HG02571 (cell line): ENCODE data around the gene NAP1L3.
A peak's percentile ranks its signal among the peaks of the same experiment; 100 is the strongest.

ENCODE experiments used
- ATAC-seq: cut with Tn5 transposase; IDR thresholded peaks from one replicate; pipeline ENCODE4 v1.9.1; 2021; ENCODE audit warnings: mild to moderate bottlenecking, moderate library complexity; ENCODE audit not compliant: unreplicated experiment

NAP1L3 gene, protein sequence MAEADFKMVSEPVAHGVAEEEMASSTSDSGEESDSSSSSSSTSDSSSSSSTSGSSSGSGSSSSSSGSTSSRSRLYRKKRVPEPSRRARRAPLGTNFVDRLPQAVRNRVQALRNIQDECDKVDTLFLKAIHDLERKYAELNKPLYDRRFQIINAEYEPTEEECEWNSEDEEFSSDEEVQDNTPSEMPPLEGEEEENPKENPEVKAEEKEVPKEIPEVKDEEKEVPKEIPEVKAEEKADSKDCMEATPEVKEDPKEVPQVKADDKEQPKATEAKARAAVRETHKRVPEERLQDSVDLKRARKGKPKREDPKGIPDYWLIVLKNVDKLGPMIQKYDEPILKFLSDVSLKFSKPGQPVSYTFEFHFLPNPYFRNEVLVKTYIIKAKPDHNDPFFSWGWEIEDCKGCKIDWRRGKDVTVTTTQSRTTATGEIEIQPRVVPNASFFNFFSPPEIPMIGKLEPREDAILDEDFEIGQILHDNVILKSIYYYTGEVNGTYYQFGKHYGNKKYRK

DNA sequence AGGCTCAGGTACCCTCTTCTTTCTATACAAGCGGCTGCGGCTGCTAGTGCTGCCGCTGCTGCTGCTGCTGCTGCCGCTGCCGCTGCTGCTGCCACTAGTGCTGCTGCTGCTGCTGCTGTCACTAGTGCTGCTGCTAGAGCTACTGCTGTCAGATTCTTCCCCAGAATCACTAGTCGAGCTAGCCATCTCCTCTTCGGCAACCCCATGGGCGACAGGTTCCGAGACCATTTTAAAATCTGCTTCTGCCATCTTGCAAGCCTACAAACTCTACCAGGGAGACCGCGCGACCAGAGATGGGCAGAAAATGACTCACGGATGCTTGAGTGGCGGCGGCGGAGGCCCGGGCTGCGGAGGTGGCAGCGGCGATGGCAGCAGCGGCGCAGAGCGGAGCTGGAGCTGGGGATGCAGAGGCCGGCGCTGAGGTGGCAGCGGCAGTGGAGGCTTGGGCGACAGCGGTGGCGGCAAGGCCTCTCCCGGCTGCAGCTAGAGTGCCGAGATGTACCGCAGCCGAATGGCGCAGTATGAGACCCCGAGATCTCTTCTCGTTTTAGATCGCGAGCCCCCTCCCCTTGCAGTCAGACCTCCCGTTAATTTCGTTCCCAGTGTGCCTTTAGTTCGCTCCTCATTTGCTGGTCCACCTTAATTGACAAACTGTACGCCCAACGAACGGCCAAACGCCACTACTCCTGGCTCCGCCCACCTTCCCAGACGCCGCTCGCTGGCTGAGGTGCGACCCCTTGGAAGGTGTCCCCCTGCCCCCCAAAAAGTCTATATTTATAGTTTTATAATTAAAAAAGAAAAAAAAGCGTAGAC, at the start of gene NAP1L3:
Gene NAP1L3 (minus strand): TSS at position 523 of the 813 bp plus-strand sequence. CDS start 274 bp downstream, at position 249.
- peak; percentile 87 for ATAC-seq

DNA sequence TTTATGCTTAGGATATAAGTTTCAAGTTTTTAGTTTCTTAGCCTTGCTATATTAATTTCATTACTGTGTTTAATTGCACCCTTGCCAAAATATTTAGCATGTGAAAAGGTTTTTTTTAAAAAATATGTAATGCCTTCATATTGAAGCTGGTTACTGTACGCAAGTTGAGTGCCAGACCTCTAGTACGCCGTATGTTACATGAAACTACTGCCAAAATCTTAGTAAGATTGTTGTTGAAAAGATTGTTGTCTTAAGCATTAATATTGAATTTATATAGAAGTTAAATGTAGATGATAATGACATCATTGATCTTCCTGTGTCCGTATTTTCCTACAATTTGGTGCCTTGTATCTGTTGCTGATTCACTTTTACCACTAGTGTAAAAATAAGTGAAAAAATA, 37.7 kb upstream of the NAP1L3 start:
- no peak for ATAC-seq

DNA sequence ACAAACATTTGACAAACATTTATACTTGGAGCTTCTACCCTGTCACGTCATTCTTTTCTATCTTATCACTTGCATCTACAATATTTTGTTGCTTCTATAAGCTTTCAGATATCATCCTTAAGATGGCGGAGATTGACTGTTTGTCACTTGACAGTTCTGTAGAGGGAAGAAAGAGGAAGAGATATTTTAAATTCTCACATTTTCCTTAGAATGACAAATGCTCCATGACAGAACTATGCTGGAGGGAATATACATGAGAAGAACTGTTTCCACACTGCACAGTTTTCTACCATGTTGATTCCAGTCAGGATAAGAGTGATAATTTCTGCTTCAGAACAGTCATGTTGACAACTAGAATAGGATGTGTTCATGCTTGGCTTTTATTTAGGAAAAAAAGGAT, 30.3 kb upstream of the NAP1L3 start:
- ATAC-seq, result no peak

DNA sequence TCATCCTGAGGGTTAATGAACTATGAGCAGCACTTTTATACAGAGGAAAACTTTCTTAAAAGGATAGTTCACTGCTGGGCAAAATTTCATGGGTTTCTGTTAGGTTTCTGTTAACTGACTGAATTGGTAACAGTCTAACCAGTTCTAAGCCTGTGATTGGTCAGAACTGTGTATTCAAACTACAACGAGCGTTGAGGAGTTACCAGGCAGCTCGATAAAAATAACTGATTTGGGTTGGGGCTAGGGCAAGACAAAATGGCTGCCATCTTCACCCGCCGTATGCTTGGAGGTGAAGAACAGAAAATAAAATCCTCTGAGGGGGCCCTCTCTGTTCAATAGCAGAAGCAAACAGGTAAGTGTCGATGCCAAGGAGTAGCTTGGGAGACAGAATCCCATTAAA, 22.6 kb upstream of the NAP1L3 start:
- ATAC-seq, result no peak

DNA sequence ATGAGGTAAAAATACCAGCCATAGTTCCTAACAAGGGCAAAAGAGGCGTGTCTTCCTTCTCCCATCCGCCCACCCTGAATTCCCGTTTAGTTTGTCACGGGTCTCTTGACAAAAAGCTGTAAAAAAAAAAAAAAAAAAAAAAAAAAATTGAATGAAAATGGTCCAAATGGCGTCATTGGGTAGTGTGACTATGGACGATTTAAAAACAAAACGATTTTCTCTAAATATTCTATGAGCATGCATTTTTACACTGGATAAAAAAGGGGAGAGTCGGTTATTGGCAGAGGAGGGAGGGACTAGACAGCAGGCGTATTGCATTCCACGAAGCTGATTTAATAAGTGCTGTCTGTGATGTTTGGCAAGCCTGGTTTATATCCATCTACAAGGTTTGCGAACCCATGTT, 492 bp upstream of the NAP1L3 start, which contains the start of gene FAM133A:
Gene FAM133A (plus strand): TSS at position 338 of the 403 bp plus-strand sequence. CDS start 35,214 bp downstream, outside the sequence.
- ATAC-seq, result no peak

DNA sequence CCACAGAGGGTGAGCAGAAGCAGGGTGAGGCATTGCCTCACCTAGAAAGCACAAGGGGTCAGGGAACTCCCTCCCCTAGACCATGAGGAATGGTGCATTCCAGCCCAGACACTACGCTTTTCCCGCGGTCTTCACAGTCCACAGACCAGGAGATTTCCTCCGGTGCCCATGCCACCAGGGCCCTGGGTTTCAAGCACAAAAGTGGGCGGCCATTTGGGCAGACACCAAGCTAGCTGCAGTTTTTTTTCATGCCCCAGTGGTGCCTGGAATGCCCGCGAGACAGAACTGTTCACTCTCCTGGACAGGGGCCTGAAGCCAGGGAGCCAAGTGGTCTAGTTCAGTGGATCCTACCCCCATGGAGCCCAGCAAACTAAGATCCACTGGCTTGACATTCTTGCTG, 12.8 kb downstream of the NAP1L3 start:
- ATAC-seq, result no peak

DNA sequence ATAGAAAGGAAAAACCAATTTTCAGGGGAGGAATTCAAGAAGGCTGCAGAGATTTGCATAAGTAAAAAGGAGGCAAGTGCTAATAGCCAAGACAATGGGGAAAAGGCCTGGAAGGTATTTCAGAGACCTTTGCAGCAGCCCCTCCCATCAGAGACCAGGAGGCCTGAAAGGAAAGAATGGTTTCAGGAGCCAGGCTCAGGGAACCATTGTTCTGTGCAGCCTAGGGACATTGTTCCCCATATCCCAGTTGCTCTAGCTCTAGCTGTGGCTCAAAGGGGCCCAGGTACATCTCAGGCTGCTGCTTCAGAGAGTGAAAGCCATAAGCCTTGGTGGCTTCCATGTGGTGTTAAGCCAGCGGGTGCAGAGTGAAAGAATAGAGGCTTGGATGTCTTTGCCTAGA, 24.0 kb downstream of the NAP1L3 start:
- no peak for ATAC-seq

DNA sequence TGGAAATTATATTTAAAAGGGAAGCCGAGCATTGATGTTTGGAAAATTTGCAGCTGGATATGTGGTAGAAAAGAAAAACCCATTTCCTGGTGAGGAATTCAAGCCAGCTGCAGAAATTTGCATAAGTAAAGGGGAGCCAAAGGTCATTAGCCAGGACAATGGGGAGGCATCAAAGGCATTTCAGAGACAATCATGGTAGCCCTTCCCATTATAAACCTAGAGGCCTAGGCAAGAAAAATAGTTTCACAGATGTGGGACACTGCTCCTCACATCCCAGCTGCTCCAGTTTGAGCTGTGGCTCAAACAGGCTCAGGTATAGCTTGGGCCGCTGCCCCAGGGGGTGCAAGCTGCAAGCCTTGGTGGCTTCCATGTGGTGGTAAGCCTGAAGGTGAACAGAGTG, 35.8 kb downstream of the NAP1L3 start:
- ATAC-seq, result no peak
